ENCODE results near the gene LRFN2.

The LRFN2 gene

DNA sequence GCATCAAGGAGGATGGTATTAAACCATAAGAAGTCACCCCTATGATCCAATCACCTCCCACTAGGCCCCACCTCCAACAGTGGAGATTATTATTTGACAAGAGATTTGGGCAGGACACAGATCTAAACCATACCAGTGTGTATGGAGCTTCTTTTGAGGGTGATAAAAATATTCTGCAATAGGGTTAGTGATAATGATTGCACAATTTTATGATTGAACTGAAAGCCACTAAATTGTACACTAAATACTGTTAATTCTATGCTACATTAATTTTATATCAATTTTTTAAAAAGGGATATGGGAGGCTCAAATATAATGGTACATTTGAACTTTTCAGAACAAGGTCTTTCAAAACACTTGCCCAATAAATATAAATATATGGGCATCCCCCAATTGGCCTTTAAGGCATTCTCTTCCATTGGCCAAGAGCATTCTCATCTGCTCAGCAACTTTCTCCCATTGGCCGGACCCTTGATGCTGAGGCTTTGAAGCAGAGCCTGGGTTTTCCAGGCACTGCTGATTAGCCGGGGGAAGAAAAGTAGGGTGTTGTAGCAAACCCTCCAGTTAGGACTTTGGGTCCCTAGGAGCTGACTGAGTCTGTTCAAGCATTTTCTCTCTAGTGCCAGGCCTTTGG is 209.9 kb downstream of the LRFN2 start:
- Histone ChIP-seq H3K9me3 (ENCODE audit: control insufficient read depth, insufficient read depth, low read length) (no peaks in the 10 kb centered on the region), H3K4me3 (ENCODE audit: low read depth, low read length) (no peak overlapping the region), H3K4me1 (ENCODE audit: control insufficient read depth, insufficient read depth, low read length) (no peaks in the 10 kb centered on the region), H3K9ac (ENCODE audit: low read depth, low read length) (no peak overlapping the region), H3K27ac (ENCODE audit: low read depth, low read length) (no peak overlapping the region), H3K27me3 (ENCODE audit: control insufficient read depth, insufficient read depth, low read length) (no peaks in the 10 kb centered on the region), H3K36me3 (ENCODE audit: control insufficient read depth, insufficient read depth, low read length) (no peaks in the 10 kb centered on the region)

- Histone ChIP-seq H3K36me3 (ENCODE audit: control insufficient read depth, insufficient read depth, low read length) (no peaks in the 10 kb centered on the region), H3K27ac (ENCODE audit: low read depth, low read length) (no peak overlapping the region), H3K4me1 (ENCODE audit: control insufficient read depth, insufficient read depth, low read length) (no peaks in the 10 kb centered on the region), H3K4me3 (ENCODE audit: low read depth, low read length) (no peak overlapping the region), H3K9me3 (ENCODE audit: control insufficient read depth, insufficient read depth, low read length) (no peaks in the 10 kb centered on the region), H3K9ac (ENCODE audit: low read depth, low read length) (no peak overlapping the region), H3K27me3 (ENCODE audit: control insufficient read depth, insufficient read depth, low read length) (no peaks in the 10 kb centered on the region)
These were observed 211.0 kb downstream of the LRFN2 start for GRCh38 chr6:40376113-40376650.

GRCh38 chr6:40373267-40373666 is 213.9 kb downstream of the LRFN2 start:
- Histone ChIP-seq H3K27ac (ENCODE audit: low read depth, low read length) (no peak overlapping the region), H3K4me1 (ENCODE audit: control insufficient read depth, insufficient read depth, low read length) (no peaks in the 10 kb centered on the region), H3K9me3 (ENCODE audit: control insufficient read depth, insufficient read depth, low read length) (no peaks in the 10 kb centered on the region; the same call in 1 of the 2 replicates), H3K9ac (ENCODE audit: low read depth, low read length) (no peak overlapping the region), H3K36me3 (ENCODE audit: control insufficient read depth, insufficient read depth, low read length) (no peaks in the 10 kb centered on the region), H3K27me3 (ENCODE audit: control insufficient read depth, insufficient read depth, low read length) (no peaks in the 10 kb centered on the region), H3K4me3 (ENCODE audit: low read depth, low read length) (no peak overlapping the region)

- Histone ChIP-seq H3K4me1 (ENCODE audit: control insufficient read depth, insufficient read depth, low read length) (no peaks in the 10 kb centered on the region), H3K9ac (ENCODE audit: low read depth, low read length) (no peak overlapping the region), H3K9me3 (ENCODE audit: control insufficient read depth, insufficient read depth, low read length) (no peaks in the 10 kb centered on the region; the same call in 1 of the 2 replicates), H3K36me3 (ENCODE audit: control insufficient read depth, insufficient read depth, low read length) (no peaks in the 10 kb centered on the region), H3K27ac (ENCODE audit: low read depth, low read length) (no peak overlapping the region), H3K4me3 (ENCODE audit: low read depth, low read length) (no peak overlapping the region), H3K27me3 (ENCODE audit: control insufficient read depth, insufficient read depth, low read length) (no peaks in the 10 kb centered on the region)
These were observed 215.5 kb downstream of the LRFN2 start for GRCh38 chr6:40371621-40372020.

- Histone ChIP-seq H3K27ac (ENCODE audit: low read depth, low read length) (no peak overlapping the region), H3K9me3 (ENCODE audit: control insufficient read depth, insufficient read depth, low read length) (no peaks in the 10 kb centered on the region; the same call in 1 of the 2 replicates), H3K36me3 (ENCODE audit: control insufficient read depth, insufficient read depth, low read length) (no peaks in the 10 kb centered on the region), H3K4me1 (ENCODE audit: control insufficient read depth, insufficient read depth, low read length) (no peaks in the 10 kb centered on the region), H3K4me3 (ENCODE audit: low read depth, low read length) (no peak overlapping the region), H3K9ac (ENCODE audit: low read depth, low read length) (no peak overlapping the region), H3K27me3 (ENCODE audit: control insufficient read depth, insufficient read depth, low read length) (no peaks in the 10 kb centered on the region)
These were observed 216.1 kb downstream of the LRFN2 start for GRCh38 chr6:40371095-40371494.

DNA sequence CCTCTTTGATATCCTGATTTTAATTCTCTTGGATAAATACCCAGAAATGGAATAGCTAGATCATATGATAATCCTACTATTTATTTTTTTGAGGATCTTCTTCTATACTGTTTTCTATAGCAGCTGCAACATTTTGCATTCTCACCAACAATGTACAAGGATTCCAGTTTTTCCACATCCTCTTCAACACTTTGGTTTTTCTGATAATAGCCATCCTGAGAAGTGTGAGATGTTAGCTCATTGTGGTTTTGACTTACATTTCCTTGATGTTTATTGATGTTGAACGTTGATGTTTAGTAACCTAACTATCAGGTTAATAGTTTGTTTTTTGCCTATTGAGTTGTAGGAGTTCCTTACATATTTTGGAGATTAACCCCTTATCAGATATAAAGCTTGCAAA is 217.3 kb downstream of the LRFN2 start:
- no peaks in the 10 kb centered on the region; the same call in 1 of the 2 replicates for H3K9me3 ChIP-seq (ENCODE audit: control insufficient read depth, insufficient read depth, low read length)
- H3K36me3 ChIP-seq (ENCODE audit: control insufficient read depth, insufficient read depth, low read length): no peaks in the 10 kb centered on the region
- H3K9ac ChIP-seq (ENCODE audit: low read depth, low read length): no peak overlapping the region
- H3K27ac ChIP-seq (ENCODE audit: low read depth, low read length): no peak overlapping the region
- no peaks in the 10 kb centered on the region for H3K27me3 ChIP-seq (ENCODE audit: control insufficient read depth, insufficient read depth, low read length)
- no peak overlapping the region for H3K4me3 ChIP-seq (ENCODE audit: low read depth, low read length)
- 0 out of 2 replicates have a peak, but pooled peaks cover 2% of the 10 kb centered on the region for H3K4me1 ChIP-seq (ENCODE audit: control insufficient read depth, insufficient read depth, low read length)

DNA sequence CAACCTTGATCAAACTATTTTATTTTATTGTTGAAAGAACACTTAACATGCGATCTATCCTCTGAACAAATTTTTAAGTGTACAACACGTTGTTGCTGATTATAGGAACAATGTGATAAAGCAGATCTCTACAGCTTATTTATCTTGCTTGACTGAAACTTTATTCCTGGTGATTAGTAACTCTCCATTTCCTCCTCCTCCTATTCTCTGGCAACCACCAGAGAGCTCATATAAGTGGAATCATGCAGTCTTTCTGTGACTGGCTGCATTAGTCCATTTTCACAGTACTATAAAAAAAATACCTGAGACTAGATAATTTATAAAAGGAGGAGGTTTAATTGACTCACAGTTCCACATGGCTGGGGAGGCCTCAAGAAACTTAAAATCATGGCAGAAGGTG is 218.1 kb downstream of the LRFN2 start:
- Histone ChIP-seq H3K27ac (ENCODE audit: low read depth, low read length) (no peak overlapping the region), H3K27me3 (ENCODE audit: control insufficient read depth, insufficient read depth, low read length) (no peaks in the 10 kb centered on the region), H3K9ac (ENCODE audit: low read depth, low read length) (no peak overlapping the region), H3K36me3 (ENCODE audit: control insufficient read depth, insufficient read depth, low read length) (no peaks in the 10 kb centered on the region), H3K4me1 (ENCODE audit: control insufficient read depth, insufficient read depth, low read length) (peaks cover 11% of the 10 kb centered on the region), H3K4me3 (ENCODE audit: low read depth, low read length) (no peak overlapping the region), H3K9me3 (ENCODE audit: control insufficient read depth, insufficient read depth, low read length) (no peaks in the 10 kb centered on the region; the same call in 1 of the 2 replicates)

- H3K27ac ChIP-seq (ENCODE audit: low read depth, low read length): no peak overlapping the region
- no peak overlapping the region for H3K4me3 ChIP-seq (ENCODE audit: low read depth, low read length)
- peaks cover 48% of the 10 kb centered on the region for H3K4me1 ChIP-seq (ENCODE audit: control insufficient read depth, insufficient read depth, low read length)
- no peaks in the 10 kb centered on the region for H3K9me3 ChIP-seq (ENCODE audit: control insufficient read depth, insufficient read depth, low read length)
- no peak overlapping the region for H3K9ac ChIP-seq (ENCODE audit: low read depth, low read length)
- H3K27me3 ChIP-seq (ENCODE audit: control insufficient read depth, insufficient read depth, low read length): no peaks in the 10 kb centered on the region
- H3K36me3 ChIP-seq (ENCODE audit: control insufficient read depth, insufficient read depth, low read length): no peaks in the 10 kb centered on the region
These were observed 224.3 kb downstream of the LRFN2 start for GRCh38 chr6:40362859-40363258.

GRCh38 chr6:40359808-40360207 is 227.4 kb downstream of the LRFN2 start:
- Histone ChIP-seq H3K36me3 (ENCODE audit: control insufficient read depth, insufficient read depth, low read length) (no peaks in the 10 kb centered on the region), H3K4me1 (ENCODE audit: control insufficient read depth, insufficient read depth, low read length) (peaks cover 45% of the 10 kb centered on the region), H3K9me3 (ENCODE audit: control insufficient read depth, insufficient read depth, low read length) (no peaks in the 10 kb centered on the region), H3K27me3 (ENCODE audit: control insufficient read depth, insufficient read depth, low read length) (no peaks in the 10 kb centered on the region), H3K9ac (ENCODE audit: low read depth, low read length) (no peak overlapping the region), H3K27ac (ENCODE audit: low read depth, low read length) (no peak overlapping the region), H3K4me3 (ENCODE audit: low read depth, low read length) (no peak overlapping the region)

DNA sequence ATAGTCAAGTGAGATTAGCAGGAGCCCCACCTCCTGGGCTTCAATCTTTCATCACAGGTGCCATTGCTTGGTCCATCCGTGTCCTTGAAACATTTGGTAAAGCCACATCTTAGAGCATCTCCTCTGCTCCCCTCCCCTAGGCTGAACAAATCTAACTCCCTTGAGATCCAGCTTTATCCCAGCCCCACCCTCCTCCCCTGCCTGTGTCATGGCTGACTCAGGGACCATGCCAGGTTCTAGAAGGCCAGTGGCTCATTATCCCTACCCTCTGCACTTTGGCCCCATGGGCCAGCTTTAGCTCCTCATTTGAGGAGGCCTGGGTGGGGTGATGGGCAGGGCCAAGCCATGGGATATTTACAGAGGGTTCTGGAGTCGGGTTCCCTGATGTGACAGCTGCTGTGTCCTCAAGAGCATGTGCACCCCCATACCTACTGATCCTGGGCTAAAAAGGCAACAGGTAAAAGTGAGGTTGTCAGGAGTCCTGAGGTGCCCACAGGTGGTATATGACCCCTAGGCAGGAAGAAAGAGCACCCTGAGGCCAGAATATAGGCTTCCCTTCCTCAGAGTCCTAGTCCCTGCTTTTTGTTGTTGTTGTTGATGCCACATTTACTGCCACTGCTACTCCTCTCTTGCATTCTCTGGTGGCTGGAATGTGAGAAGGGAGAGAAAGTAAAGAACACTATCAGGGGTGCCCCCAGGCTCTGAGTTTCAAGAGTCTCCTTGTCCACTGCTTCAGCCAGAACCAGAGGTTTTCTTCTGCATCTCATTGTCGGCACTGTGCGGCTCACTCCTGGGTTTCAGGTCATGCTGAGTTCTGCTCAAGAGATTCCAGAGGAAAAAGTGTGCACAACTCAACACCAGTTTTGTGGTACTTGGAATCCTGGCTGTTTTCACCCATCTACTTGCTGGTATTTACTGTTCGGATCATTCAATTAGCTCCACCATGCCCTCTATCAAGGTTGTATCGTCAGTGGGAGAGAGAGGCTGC is 228.4 kb downstream of the LRFN2 start:
- H3K27ac ChIP-seq (ENCODE audit: low read depth, low read length): no peak overlapping the region
- no peaks in the 10 kb centered on the region for H3K27me3 ChIP-seq (ENCODE audit: control insufficient read depth, insufficient read depth, low read length)
- H3K9me3 ChIP-seq (ENCODE audit: control insufficient read depth, insufficient read depth, low read length): no peaks in the 10 kb centered on the region
- H3K36me3 ChIP-seq (ENCODE audit: control insufficient read depth, insufficient read depth, low read length): no peaks in the 10 kb centered on the region
- H3K9ac ChIP-seq (ENCODE audit: low read depth, low read length): no peak overlapping the region
- H3K4me1 ChIP-seq (ENCODE audit: control insufficient read depth, insufficient read depth, low read length): peaks cover 34% of the 10 kb centered on the region
- H3K4me3 ChIP-seq (ENCODE audit: low read depth, low read length): no peak overlapping the region
